Inflammatory macrophage (primary cell): ENCODE data around the gene ZNF536.

ENCODE experiments used
- DNase-seq, 2 donors: peaks; one replicate each; pipeline ENCODE4 v3.0.0-alpha.2; 2020 to 2022
- total RNA-seq, 18 experiments: gene quantifications; one replicate each; lab custom pipeline; 2026; ENCODE audit warnings: mixed read lengths in 6 of 18, inconsistent platforms in 2 of 18; lab: John Stamatoyannopoulos, UW

The ZNF536 gene
- total RNA-seq, result 0 to 0.57 (median 0) reads per million in 18 experiments

DNA sequence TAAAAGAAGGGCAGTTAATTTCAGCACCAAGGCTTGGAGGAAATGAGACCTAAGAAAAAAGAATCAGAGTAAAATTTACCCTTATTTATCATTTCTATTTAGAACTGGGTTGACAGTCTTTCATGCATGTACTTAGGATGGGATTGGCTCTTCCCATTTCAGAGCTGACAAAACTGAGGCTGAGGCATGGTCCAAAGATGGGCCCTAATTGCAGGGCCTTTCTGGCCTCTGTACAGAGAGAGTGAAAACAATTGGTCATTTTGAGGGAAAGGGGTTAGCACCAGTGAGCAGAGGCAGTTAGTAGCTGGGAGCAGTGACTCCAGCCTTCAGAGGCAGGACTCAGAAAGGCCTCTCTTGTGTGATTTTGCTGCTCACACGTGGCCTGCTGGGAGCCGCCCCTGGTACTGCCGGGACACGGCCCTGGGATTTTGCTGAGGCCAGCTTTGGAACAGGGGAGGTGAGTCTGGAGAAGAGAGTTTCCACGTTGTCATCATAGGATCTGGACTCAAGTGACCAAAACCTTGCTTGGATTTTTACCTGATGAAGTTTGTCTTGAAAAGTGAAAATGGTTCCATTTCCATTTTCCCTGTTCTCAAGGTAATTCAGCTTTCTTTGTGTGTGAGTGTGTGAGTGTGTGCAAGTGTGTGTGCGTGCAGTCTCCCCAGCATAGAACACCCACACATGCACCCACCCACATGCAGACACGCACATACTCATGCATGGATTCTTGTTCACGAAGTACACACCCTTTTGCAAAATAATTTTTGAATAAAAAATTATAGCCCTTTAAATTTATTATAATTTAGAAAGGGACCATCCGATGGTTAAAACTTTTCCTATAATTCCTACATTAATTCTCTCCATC lies at the start of gene ZNF536:
TSS of gene ZNF536 (plus strand) at position 425 of the 865 bp plus-strand sequence. CDS start 71,179 bp downstream, outside the sequence.
- no peak for DNase-seq

DNA sequence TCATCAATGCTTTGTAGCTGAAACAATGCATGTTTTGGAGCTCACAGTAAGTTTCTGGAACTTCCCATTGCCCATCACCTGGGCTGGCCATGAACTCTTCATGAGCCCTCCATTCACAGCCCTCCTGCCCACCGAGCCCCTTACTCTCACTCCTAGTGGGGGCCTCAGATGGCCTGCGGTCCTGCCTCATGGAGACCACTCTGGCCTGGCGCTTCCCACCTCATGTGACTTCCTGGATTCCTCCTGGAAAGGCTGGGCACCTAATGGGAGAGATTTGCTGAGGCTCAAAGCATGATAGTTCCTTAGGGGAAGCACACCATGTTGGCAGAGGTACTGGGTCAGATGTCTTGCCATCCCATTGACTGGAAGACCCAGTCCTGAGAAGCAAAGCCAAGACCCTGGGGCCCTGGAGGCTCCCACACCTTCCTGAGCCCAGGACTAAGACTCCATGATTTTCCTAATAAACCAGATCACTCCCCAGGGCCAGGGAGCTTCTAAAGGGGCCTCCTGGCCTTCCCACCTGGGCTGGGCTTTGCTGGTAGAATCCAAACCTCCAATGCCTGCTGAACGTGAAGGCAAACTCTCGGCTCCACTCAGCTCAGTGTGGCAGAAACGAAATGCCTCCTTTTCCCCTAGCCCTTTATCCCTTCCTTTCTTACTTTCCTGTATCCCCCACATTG lies 49.4 kb upstream of the ZNF536 start:
- no peak for DNase-seq

- no peak for DNase-seq
Measured at GRCh38 chr19:30323904-30324303, 48.3 kb upstream of the ZNF536 start.

- no peak for DNase-seq
Measured at GRCh38 chr19:30324982-30325381, 47.2 kb upstream of the ZNF536 start.

- no peak for DNase-seq
Measured at GRCh38 chr19:30325676-30326392, 46.4 kb upstream of the ZNF536 start.

- DNase-seq, result no peak
Measured at GRCh38 chr19:30326393-30326710, 45.8 kb upstream of the ZNF536 start.

GRCh38 chr19:30327331-30327730 lies 44.9 kb upstream of the ZNF536 start:
- DNase-seq, result no peak

DNA sequence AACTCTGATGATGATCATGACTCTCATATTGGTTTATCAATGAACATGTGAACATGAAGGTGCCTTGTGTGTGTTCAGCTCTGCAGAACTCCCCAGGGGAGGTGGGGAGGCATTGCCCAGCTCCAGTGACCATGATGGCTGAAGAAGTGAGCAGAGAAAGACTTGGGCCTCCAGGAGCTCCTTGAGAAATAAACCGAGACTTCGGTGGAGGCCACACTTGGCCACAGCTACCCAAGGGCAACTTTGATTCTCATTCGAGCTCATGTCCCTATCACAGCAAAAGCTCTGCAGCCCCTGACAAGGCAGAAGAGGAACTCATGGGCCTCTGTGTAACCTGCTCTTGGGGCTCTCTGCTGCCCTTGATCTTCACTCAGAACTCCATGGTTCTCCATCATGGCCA lies 44.1 kb upstream of the ZNF536 start:
- no peak for DNase-seq

- no peak for DNase-seq
Measured at GRCh38 chr19:30330266-30330665, 41.9 kb upstream of the ZNF536 start.

GRCh38 chr19:30332445-30333234 lies 39.5 kb upstream of the ZNF536 start:
- no peak for DNase-seq

- no peak for DNase-seq
Measured at GRCh38 chr19:30333291-30334065, 38.7 kb upstream of the ZNF536 start.

DNA sequence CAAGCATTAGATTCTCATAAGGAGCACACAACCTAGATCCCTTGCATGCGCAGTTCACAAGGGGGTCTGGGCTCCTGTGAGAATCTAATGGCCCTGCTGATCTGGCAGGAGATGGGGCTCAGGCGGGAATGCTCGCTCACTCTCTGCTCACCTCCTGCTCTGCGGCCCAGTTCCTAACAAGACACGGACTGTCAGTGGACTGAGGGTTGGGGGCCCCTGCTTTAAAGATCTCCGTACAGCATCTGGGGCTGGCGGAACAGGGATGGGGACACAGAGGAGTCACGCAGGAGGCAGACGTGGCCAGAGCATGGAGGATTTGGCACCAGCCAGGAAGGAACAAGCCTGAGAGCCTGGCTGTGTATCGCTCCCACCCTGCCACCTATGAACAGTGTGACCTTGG lies 37.3 kb upstream of the ZNF536 start:
- no peak for DNase-seq

DNA sequence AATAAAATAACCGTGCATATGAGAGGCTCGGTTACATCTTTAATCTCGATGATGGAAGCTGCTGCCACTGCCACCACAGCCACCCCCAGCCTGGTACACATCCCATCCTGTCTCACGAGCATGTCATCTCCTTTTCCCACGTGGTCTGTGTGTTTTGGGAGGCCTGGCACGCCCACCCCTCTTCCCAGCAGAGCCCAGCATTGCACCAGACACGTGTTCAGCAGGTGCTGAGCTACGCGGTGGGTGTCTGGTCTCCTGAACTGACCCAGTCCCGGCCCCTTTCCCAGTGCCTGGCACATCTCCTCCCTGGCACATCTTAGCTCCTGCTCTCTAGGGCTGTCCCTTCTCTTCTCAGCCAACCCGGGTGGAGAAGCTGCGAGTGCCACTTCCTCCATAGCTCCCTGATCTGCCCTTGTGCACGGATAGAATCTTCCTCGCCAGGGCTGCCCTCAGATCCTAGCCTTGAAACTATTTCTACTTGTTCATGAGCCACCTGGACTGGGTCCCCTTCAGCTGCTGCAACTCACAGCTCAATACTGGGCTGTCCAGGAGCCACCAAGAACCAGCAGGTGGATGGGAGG lies 36.8 kb upstream of the ZNF536 start:
- DNase-seq, result no peak

DNA sequence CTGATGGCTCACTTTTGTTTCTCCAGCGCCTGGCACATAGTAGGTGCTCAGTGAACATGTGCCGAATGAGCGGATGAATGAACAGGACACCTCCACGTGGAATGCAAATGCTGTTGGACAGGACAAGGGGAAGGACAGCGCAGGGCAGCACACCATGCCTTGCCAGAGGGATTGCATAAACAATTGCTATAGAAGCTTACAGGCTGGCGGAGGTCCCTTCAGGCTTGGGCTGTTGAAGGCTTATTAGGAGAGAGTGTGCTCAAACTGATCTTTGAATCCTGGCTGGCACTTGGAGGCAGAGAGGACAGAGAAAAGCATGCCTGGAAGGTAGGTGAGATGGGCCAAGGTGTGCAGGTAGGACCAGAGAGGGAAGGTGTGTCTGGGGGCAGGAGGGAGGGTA lies 35.9 kb upstream of the ZNF536 start:
- no peak for DNase-seq

- no peak for DNase-seq
Measured at GRCh38 chr19:30338041-30338456, 34.1 kb upstream of the ZNF536 start.

GRCh38 chr19:30338878-30339623 lies 33.1 kb upstream of the ZNF536 start:
- DNase-seq, result no peak

DNA sequence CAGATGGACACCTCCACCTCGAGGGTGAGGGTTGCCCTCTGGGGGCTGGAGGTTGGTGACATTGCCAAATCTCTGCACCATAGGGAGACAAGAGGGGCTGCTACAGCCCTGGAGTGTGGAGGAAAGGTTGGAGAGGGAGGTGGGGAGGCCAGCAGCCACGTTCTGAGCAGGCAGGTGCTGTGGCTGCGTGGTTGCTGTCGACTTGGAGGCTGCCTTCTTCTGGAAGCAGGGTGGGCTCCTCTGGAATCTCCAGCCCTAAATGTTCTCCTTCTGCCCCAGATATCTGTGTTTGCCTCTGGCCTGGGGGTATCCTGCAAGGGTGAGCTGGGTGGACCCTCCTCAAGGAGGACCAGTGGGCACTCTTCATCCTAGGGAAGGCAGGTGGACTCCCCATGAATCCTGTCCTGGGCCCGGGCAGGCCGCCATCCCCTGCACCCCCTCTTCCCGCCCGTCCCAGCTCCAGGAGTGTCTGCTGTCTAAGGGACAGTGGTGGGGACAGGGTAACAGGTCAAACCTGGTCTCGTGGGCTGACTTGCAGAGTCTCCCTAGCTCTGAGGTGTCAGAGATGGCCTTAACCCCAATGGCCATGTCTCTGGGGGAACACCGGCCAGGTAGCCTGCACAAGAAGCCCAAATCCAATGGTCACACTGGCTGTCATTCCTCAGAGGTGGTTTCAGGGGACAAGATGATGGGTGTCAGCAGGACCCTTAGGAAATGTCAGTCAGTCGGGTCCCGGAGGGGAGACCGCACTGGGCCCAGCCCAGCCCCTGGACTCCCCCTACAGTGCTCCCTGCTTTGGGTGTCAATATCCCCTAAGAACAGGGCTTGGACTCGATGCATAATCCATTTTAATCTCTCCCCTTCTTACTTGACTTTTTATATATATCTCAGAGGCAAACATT lies 32.3 kb upstream of the ZNF536 start:
- no peak for DNase-seq

- no peak for DNase-seq
Measured at GRCh38 chr19:30340771-30341561, 31.2 kb upstream of the ZNF536 start.
